Right lobe of liver (tissue), 6 donors: ENCODE results near the gene CCDC8. TPM values are rescaled to one million over a fixed set of nuclear protein-coding genes. Genes with fewer than 3 reads are reported as not detected.
"Not testable (repeated sequence)": the region's sequence is repeated elsewhere in the genome, so short reads cannot be mapped to it uniquely, and the experiment has no call there.

Experiments
- ATAC-seq, 4 donors: fragments of 200-7000 bp; cut with Tn5 transposase; one replicate each; pipeline ENCODE4 v1.9.1; 2020; ENCODE audit warnings: mild to moderate bottlenecking in 4 of 4, moderate library complexity in 4 of 4
- DNase-seq, 3 donors: peaks; one replicate each; pipeline ENCODE4 v3.0.0-alpha.2; 2020
- H3K27ac ChIP-seq, 3 donors: fragments of 200-600 bp; one replicate each; pipeline ENCODE4 v1.8.0; 2022
- H3K27me3 ChIP-seq, 2 donors: fragments of 200-600 bp; one replicate each; pipeline ENCODE4 v1.8.0; 2022
- H3K36me3 ChIP-seq, 4 donors: fragments of 200-600 bp; sonication (generic) in 1 of 4; one replicate each; pipeline versions ENCODE4 v1.5.1 to v1.8.0; 2017 to 2022; ENCODE audit warnings: control low read depth in 1 of 4
- H3K4me1 ChIP-seq, 4 donors: fragments of 200-600 bp; sonication (generic) in 1 of 4; one replicate each; pipeline versions ENCODE4 v1.5.1 to v1.8.0; 2017 to 2022; ENCODE audit warnings: control low read depth in 1 of 4
- H3K4me3 ChIP-seq, 3 donors: fragments of 200-600 bp; one replicate each; pipeline ENCODE4 v1.8.0; 2022
- H3K9me3 ChIP-seq, 4 donors: fragments of 200-600 bp; sonication (generic) in 1 of 4; one replicate each; pipeline versions ENCODE4 v1.5.1 to v1.8.0; 2017 to 2022; ENCODE audit warnings: control low read depth in 1 of 4
- POLR2A ChIP-seq: fragments of 450-650 bp; IDR thresholded peaks from one replicate; pipeline ENCODE4 v1.6.1; 2017; ENCODE audit warnings: antibody characterized with exemption, mild to moderate bottlenecking
- WGBS: methylation state at CpG from one replicate; pipeline ENCODE4 v1.1.6; 2018; ENCODE audit warnings: low coverage, low lambda C conversion rate; ENCODE audit not compliant: insufficient coverage; ENCODE audit errors: missing lambda C conversion rate; 5-methylcytosine and 5-hydroxymethylcytosine counted together
- intact Hi-C, 2 donors: fragments of 100-400 bp; cut with DNase I; formaldehyde crosslinking; loops; one replicate each; pipeline versions ENCODE4 v1.11.2 to v1.14.1; 2022
- total RNA-seq, 6 experiments: library from RNA; depleted of rRNA in 2 of 6; stranded (reverse); fragments of >200 nt in 2 of 6; fragmentation: NEBNext Ultra II Directional in 3 of 6; extraction: Animal tissue kit (Norgen Biotek cat#: 25700) in 3 of 6; gene quantifications; one replicate each; pipeline versions ENCODE4 v1.1.0 to v1.2.4, GENCODE V29; 2016 to 2023
- TF ChIP-seq, protein P1 (sequence below), 4 donors: fragments of 200-600 bp in 3 of 4; fragments of 450-650 bp in 1 of 4; IDR thresholded peaks; one replicate each; pipeline versions ENCODE4 v1.5.1 to v1.8.0; 2016 to 2022; ENCODE audit warnings: antibody characterized with exemption in 4 of 4, mild to moderate bottlenecking in 2 of 4
- donor health status: DM: no; HTN: yes; CAD: no.
- donor health status: DM: no; HTN: no; CAD: no.
- donor health status: DM: no; HTN: no; CAD: no.
- donor health status: DM: no; HTN: yes; CAD: no.
- donor health status: DM: no; HTN: yes; CAD: no.

CCDC8 gene
- total RNA-seq, 6 experiments from 2014 or later, result 0.26 to 0.55 (median 0.44) TPM; not detected in 1

DNA sequence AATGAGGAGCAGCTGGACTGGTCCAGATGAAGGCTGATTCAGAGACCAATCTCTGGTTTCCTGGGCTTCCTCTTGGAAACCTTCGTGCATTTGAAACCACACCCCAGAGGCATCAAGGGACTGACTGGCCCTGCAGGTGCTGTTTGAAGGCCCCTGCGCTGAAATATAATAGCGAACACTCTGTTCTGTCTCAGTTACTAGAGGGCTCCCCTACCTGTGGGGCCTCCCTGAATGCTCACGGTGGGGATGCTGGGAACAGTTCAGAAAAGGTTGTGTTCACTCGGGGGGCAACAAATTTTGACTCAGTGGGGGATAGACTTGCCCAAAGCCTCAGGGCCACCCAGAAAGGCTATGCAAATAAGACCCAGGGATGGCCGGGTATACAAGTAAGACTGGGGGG is 6.4 kb downstream of the CCDC8 start:
- no peaks in the 10 kb centered on the region for H3K27me3 ChIP-seq

DNA sequence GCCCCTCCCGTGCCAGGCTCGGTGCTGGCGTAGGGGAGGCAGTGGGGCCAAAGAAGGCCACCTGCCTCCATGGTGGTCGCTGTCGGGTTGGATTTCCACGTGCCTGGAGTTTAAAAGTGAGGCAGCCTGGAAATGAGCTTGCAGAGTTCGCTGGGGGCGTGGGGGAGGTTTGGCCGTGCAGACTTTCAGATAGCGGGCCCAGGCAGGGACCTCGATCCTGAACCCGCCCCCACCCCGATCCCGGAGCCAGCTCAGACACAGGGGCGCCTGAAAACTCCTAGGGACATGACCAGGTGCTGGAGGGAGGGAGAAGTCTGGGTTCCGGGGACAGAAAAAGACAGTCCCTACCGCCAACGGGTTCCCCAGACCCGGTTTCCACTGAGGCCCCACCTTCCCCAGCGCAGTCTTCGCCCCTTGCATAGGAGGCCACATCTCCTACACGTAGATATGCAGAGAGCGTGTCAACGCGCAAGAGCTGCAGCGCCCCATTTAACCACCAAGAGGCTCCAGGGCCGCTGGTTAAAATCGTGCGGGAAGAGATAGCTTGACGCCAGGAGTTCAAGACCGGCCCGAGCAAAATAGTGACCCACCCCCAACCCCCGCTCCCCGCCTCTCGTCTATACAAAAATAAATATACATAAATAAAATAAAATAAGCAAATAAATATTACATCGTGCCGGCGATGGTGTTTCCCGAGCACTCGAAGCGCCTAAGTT is 8.5 kb downstream of the CCDC8 start:
- peak; percentile 22 to 54 (median 40) for ATAC-seq
- H3K9me3 ChIP-seq, result no peaks in the 10 kb centered on the region
- no peaks in the 10 kb centered on the region for H3K4me1 ChIP-seq
- TF ChIP-seq POLR2A, result peak; percentile 1
- TF ChIP-seq, protein P1, sequence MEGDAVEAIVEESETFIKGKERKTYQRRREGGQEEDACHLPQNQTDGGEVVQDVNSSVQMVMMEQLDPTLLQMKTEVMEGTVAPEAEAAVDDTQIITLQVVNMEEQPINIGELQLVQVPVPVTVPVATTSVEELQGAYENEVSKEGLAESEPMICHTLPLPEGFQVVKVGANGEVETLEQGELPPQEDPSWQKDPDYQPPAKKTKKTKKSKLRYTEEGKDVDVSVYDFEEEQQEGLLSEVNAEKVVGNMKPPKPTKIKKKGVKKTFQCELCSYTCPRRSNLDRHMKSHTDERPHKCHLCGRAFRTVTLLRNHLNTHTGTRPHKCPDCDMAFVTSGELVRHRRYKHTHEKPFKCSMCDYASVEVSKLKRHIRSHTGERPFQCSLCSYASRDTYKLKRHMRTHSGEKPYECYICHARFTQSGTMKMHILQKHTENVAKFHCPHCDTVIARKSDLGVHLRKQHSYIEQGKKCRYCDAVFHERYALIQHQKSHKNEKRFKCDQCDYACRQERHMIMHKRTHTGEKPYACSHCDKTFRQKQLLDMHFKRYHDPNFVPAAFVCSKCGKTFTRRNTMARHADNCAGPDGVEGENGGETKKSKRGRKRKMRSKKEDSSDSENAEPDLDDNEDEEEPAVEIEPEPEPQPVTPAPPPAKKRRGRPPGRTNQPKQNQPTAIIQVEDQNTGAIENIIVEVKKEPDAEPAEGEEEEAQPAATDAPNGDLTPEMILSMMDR (IDR thresholded peaks at IDR 0.05), result no peak
- H3K4me3 ChIP-seq, result peak overlapping the region; percentile 55 to 66 (median 59)
- intact Hi-C loops, result no loop called here
- DNase-seq, result peak in 1 of 3 donors; percentile 53
- peak overlapping the region; percentile 73 to 84 (median 80) for H3K27ac ChIP-seq
- no peaks in the 10 kb centered on the region for H3K36me3 ChIP-seq
- 32% methylated on average over 19 of the region's 41 CpGs for WGBS
- no peaks in the 10 kb centered on the region for H3K27me3 ChIP-seq

More for the DNA sequence above, 6.4 kb downstream of the CCDC8 start:
- 5% methylated on average over 3 of the region's 6 CpGs for WGBS
- Histone ChIP-seq H3K9me3 (no peaks in the 10 kb centered on the region), H3K4me3 (no peak overlapping the region), H3K27ac (no peak overlapping the region), H3K36me3 (no peaks in the 10 kb centered on the region), H3K4me1 (no peaks in the 10 kb centered on the region)
- intact Hi-C loops, result no loop called here
- DNase-seq (peak in 1 of 3 donors; percentile 21), ATAC-seq (no peak)
- no peak for TF ChIP-seq POLR2A
- TF ChIP-seq, protein P1 (IDR thresholded peaks at IDR 0.05), result no peak

DNA sequence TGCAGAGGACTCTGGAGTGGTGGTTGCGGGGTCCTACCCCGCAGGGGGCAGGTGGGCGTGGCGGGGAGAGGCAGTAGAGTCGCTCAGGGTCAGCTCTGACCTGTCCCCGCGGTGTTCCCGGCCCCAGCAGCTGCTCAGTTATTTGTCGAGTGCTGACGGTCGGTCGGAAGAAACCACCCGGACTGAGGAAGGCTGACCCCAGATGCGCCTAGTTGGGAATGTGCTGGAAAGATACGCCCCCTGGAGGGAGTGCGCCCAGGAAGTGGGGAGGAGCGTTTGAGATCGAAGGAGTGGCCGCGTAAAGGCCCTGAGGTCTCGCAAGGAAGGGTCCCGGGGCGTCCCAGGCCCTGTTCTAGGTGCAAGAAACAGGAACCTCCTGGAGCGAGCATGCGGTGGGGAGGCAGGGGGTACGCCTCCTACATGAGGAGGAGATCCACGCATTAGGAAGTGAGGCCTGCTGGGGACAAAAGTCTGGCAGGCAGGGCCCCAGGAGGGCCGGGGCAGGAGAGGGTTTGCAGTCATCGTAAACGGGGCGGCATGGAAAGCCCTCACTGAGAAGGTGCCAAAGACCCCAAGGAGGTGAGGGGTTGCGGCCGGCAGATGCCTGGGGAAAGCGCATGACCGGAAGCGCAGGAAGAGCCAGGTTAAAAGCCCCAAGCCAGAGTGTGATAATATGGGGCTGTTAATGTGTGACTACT is 9.2 kb downstream of the CCDC8 start:
- no peaks in the 10 kb centered on the region for H3K36me3 ChIP-seq
- WGBS, result under 1% methylated on average over 20 of the region's 36 CpGs
- H3K27me3 ChIP-seq, result no peaks in the 10 kb centered on the region
- no peaks in the 10 kb centered on the region for H3K9me3 ChIP-seq
- H3K27ac ChIP-seq, result peak overlapping the region; percentile 73 to 84 (median 80)
- peak; percentile 73 to 81 (median 74) for DNase-seq
- intact Hi-C loops, result no loop called here
- H3K4me3 ChIP-seq, result peak overlapping the region; percentile 55 to 66 (median 59)
- peak; percentile 16 for TF ChIP-seq POLR2A
- TF ChIP-seq, protein P1 (IDR thresholded peaks at IDR 0.05), result peak in 3 of 4 donors; percentile 26 to 46 (median 36)
- no peaks in the 10 kb centered on the region for H3K4me1 ChIP-seq
- peak; percentile 86 to 92 (median 88) for ATAC-seq

DNA sequence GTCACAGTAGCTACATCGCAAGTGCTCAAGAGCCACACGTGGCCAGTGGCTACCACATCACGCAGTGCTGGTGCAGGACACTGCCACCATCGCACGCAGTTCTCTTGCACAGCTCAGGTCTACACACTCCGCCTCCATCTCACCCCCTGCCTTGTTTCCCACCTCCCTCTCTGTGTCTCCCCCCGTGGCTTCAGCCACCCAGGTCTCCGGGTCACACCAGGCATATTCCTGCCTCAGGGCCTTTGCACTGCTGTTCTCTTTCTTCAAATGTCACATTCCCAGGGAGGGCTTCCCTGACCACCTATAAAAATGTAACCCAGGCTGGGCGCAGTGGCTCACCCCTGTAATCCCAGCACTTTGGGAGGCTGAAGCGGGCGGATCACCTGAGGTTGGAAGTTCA is 10.6 kb downstream of the CCDC8 start:
- no peaks in the 10 kb centered on the region for H3K4me1 ChIP-seq
- no peaks in the 10 kb centered on the region for H3K27me3 ChIP-seq
- 93% methylated on average over 5 of the region's 11 CpGs for WGBS
- H3K36me3 ChIP-seq, result no peaks in the 10 kb centered on the region
- H3K9me3 ChIP-seq, result no peaks in the 10 kb centered on the region
- no peak for ATAC-seq
- H3K4me3 ChIP-seq, result no peak overlapping the region
- H3K27ac ChIP-seq, result no peak overlapping the region
- peak in 1 of 3 donors; percentile 47 for DNase-seq
- intact Hi-C loops, result loop anchor here in 1 of 2 donors (2.0 kb wide), 1 partner anchor 86 kb away; no protein-coding TSS in a partner anchor
- TF ChIP-seq POLR2A, result no peak
- TF ChIP-seq, protein P1 (IDR thresholded peaks at IDR 0.05), result no peak

DNA sequence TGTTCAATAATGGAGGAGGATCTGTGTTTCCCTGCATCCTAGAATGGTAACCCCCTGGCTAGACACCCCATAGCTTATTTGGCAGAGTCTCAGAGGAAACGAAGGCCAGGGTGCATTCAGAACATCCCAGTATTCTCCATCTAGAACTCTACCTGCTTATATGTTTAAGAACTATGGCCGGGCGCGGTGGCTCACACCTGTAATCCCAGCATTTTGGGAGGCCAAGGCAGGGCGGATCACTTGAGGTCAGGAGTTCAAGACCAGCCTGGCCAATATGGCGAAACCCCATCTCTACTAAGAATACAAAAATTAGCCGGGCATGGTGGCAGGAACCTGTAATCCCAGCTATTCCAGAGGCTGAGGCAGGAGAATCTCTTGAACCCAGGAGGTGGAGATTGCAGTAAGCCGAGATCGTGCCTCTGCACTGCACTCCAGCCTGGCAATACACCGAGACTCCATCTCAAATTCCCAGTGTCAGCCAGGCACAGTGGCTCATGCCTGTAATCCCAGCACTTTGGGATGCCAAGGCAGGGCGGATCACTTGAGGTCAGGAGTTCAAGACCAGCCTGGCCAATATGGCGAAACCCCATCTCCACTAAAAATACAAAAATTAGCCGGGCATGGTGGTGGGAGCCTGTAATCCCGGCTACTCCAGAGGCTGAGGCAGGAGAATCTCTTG is 15.4 kb downstream of the CCDC8 start:
- not testable (repeated sequence) for H3K36me3 ChIP-seq, H3K9me3 ChIP-seq, ATAC-seq, H3K27me3 ChIP-seq, H3K4me3 ChIP-seq, H3K27ac ChIP-seq, H3K4me1 ChIP-seq
- intact Hi-C loops, result loop anchor here in 1 of 2 donors (10.0 kb wide), 1 partner anchor 53 kb away; the partner anchor contains the start of gene PPP5C
- peak in 2 of 3 donors; percentile 1 to 11 for DNase-seq
- 95% methylated on average over 8 of the region's 14 CpGs for WGBS
